Upper lobe of left lung (tissue), 4 donors: Measurements from ENCODE around the gene ENKUR.

Experiments
- CTCF ChIP-seq, 6 experiments: fragments of 450-650 bp in 4 of 6; fragments of 200-600 bp in 2 of 6; sonication (generic) in 2 of 6; IDR thresholded peaks; one replicate each; pipeline ENCODE4 v1.5.1; 2016 to 2019; ENCODE audit warnings: antibody characterized with exemption in 6 of 6
- POLR2A ChIP-seq, 4 donors: fragments of 450-650 bp; IDR thresholded peaks; one replicate each; pipeline ENCODE4 v1.5.1; 2016 to 2017; ENCODE audit warnings: antibody characterized with exemption in 4 of 4, mild to moderate bottlenecking in 2 of 4

- TF ChIP-seq CTCF (IDR thresholded peaks at IDR 0.05), result no peak
- no peak for TF ChIP-seq POLR2A (IDR thresholded peaks at IDR 0.05)
Measured at GRCh38 chr10:24958721-24959381, 57.1 kb downstream of the ENKUR start.
